GM12873 (cell line): ENCODE data around the gene C5orf22.

Experiments used
- CTCF ChIP-seq: IDR thresholded peaks from 2 replicates; pipeline ENCODE4 v1.5.1; 2012; ENCODE audit warnings: low read depth, mild to moderate bottlenecking, moderate library complexity, low read length, control low read depth; ENCODE audit not compliant: insufficient read depth; ENCODE audit errors: missing control alignments

C5orf22 gene

GRCh38 chr5:31496891-31497290 is 35.2 kb upstream of the C5orf22 start:
- no peak for TF ChIP-seq CTCF

GRCh38 chr5:31500256-31500655 is 31.8 kb upstream of the C5orf22 start:
- TF ChIP-seq CTCF, result no peak

GRCh38 chr5:31502506-31502905 is 29.6 kb upstream of the C5orf22 start:
- no peak for TF ChIP-seq CTCF

DNA sequence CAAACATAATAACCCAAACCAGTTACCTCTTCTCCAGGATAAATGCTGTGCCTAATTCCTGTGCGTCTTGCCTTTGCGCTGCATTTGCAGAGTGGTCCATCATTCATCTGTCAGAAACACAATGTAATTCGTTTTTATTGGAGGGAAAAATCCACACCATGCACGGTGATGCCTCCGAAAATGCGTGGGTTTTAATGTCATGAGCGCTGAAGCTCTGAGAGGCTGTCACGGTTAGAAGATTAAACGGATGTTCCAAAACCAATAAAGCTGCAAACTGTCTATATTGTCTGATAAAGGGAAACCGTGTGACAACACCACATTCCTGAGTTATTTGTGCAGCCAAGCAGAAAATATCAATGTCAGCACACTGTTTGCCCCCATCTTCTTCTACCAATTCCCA is 27.6 kb upstream of the C5orf22 start:
- no peak for TF ChIP-seq CTCF

- no peak for TF ChIP-seq CTCF
These were observed 20.8 kb upstream of the C5orf22 start for GRCh38 chr5:31511305-31511704.

DNA sequence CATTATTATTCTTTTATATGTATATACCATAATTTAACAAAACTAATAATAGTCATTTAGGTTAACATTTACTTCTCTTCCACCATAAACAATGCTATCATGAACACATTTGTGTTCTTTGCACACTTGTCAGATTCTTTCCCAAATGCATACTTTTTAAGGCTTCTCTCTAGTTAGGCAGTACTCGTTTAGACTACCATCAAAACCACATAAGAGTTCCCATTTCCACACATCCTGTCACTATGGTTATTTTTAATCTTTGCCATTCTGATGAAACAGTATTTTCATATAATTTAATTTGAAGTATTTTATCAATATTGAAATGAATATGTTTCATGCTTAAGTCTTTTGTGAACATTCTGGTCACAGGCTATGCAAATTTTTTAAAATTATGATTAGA is 15.3 kb upstream of the C5orf22 start:
- no peak for TF ChIP-seq CTCF

GRCh38 chr5:31523041-31523440 is 9.1 kb upstream of the C5orf22 start:
- no peak for TF ChIP-seq CTCF
